ENCODE results near the gene CAPN2.

The CAPN2 gene

DNA sequence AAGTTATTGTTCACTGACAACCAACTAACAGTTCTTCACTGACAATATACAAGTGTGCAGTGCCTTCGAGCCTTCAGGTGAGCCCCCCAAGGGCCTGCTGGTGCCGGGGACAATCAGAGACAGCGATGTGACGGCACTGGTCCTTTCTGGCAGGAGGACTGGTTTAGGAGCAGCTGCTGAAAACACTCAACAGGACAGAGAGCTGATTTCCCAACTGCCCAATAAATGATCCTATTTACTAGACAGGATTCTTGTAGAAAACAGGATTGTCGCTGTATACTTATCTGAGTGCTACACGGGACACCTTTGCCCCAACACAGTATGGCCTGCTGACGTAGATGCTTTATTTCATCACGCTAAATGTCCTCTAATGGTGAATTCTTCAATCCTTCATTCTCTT lies 68.0 kb downstream of the CAPN2 start:
- no peak for DNase-seq (ENCODE audit: low read depth in 1 of 2, low spot score in 1 of 2)
- H3K27me3 ChIP-seq (ENCODE audit: insufficient read depth, poor library complexity, severe bottlenecking) = no peaks in the 10 kb centered on the region
- H3K27ac ChIP-seq (replicated peaks) = no peak overlapping the region
- TF ChIP-seq, protein P1, sequence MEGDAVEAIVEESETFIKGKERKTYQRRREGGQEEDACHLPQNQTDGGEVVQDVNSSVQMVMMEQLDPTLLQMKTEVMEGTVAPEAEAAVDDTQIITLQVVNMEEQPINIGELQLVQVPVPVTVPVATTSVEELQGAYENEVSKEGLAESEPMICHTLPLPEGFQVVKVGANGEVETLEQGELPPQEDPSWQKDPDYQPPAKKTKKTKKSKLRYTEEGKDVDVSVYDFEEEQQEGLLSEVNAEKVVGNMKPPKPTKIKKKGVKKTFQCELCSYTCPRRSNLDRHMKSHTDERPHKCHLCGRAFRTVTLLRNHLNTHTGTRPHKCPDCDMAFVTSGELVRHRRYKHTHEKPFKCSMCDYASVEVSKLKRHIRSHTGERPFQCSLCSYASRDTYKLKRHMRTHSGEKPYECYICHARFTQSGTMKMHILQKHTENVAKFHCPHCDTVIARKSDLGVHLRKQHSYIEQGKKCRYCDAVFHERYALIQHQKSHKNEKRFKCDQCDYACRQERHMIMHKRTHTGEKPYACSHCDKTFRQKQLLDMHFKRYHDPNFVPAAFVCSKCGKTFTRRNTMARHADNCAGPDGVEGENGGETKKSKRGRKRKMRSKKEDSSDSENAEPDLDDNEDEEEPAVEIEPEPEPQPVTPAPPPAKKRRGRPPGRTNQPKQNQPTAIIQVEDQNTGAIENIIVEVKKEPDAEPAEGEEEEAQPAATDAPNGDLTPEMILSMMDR (IDR thresholded peaks at IDR 0.05; ENCODE audit: insufficient read depth, low read length) = no peak
- TF ChIP-seq, protein P2, sequence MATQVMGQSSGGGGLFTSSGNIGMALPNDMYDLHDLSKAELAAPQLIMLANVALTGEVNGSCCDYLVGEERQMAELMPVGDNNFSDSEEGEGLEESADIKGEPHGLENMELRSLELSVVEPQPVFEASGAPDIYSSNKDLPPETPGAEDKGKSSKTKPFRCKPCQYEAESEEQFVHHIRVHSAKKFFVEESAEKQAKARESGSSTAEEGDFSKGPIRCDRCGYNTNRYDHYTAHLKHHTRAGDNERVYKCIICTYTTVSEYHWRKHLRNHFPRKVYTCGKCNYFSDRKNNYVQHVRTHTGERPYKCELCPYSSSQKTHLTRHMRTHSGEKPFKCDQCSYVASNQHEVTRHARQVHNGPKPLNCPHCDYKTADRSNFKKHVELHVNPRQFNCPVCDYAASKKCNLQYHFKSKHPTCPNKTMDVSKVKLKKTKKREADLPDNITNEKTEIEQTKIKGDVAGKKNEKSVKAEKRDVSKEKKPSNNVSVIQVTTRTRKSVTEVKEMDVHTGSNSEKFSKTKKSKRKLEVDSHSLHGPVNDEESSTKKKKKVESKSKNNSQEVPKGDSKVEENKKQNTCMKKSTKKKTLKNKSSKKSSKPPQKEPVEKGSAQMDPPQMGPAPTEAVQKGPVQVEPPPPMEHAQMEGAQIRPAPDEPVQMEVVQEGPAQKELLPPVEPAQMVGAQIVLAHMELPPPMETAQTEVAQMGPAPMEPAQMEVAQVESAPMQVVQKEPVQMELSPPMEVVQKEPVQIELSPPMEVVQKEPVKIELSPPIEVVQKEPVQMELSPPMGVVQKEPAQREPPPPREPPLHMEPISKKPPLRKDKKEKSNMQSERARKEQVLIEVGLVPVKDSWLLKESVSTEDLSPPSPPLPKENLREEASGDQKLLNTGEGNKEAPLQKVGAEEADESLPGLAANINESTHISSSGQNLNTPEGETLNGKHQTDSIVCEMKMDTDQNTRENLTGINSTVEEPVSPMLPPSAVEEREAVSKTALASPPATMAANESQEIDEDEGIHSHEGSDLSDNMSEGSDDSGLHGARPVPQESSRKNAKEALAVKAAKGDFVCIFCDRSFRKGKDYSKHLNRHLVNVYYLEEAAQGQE (IDR thresholded peaks at IDR 0.05; ENCODE audit: insufficient replicate concordance, low read depth) = no peak
- TF ChIP-seq POLR2AphosphoS5 (IDR thresholded peaks at IDR 0.05; ENCODE audit: low read depth) (no peak), SPI1 (IDR thresholded peaks at IDR 0.05; ENCODE audit: borderline replicate concordance, low read depth) (no peak), GABPA (IDR thresholded peaks at IDR 0.05; ENCODE audit: low read depth) (no peak)
- no peak overlapping the region for H3K4me3 ChIP-seq (replicated peaks; ENCODE audit: insufficient read depth, low read length)

DNA sequence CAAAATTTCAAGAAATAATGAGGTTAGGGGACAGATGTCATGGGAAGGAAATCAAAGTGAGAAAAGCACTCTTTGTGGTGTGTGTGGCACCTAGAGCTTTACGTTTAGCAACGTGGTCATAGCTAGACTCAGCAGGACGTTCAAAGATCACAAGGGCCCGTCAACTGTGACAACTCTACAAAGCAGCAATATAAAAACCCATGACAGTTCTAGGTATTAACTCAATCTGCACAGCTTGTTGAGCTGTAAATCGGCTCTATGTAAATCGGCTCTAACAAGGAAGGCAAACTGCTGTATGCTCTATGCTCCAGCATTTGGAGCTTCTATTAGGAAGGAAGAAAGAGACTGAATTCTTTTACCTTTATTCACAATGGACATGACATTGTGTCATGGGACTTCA lies 68.6 kb downstream of the CAPN2 start:
- no peak for DNase-seq (ENCODE audit: low read depth in 1 of 2, low spot score in 1 of 2)
- no peak overlapping the region for H3K4me3 ChIP-seq (replicated peaks; ENCODE audit: insufficient read depth, low read length)
- H3K27me3 ChIP-seq (ENCODE audit: insufficient read depth, poor library complexity, severe bottlenecking) = no peaks in the 10 kb centered on the region
- H3K27ac ChIP-seq (replicated peaks) = no peak overlapping the region
- TF ChIP-seq POLR2AphosphoS5 (IDR thresholded peaks at IDR 0.05; ENCODE audit: low read depth) = no peak
- TF ChIP-seq SPI1 (IDR thresholded peaks at IDR 0.05; ENCODE audit: borderline replicate concordance, low read depth) = no peak
- no peak for TF ChIP-seq GABPA (IDR thresholded peaks at IDR 0.05; ENCODE audit: low read depth)
- TF ChIP-seq, protein P2 (IDR thresholded peaks at IDR 0.05; ENCODE audit: insufficient replicate concordance, low read depth) = no peak
- TF ChIP-seq, protein P1 (IDR thresholded peaks at IDR 0.05; ENCODE audit: insufficient read depth, low read length) = no peak

DNA sequence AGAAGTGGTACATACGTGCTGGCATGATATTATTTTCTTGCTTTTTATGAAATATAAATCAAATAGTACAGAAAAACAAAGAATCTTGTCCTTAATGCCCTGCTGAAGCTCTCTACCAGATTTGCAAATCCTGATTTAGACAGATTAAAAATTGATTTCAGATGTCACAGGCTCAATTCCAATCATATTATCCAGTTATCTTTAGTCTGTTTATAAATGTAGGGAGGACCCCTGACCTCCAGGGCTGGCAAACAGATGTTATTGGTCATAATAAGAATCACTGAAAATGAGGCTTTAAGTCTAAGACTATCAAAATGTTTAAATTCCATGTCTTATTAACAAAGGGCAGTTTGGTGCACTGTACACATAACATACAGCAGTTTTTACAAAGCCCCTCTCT lies 71.3 kb downstream of the CAPN2 start:
- Histone ChIP-seq H3K4me3 (replicated peaks; ENCODE audit: insufficient read depth, low read length) (no peak overlapping the region), H3K27ac (replicated peaks) (no peak overlapping the region), H3K27me3 (ENCODE audit: insufficient read depth, poor library complexity, severe bottlenecking) (no peaks in the 10 kb centered on the region)
- TF ChIP-seq, protein P2 (IDR thresholded peaks at IDR 0.05; ENCODE audit: insufficient replicate concordance, low read depth) = no peak
- TF ChIP-seq SPI1 (IDR thresholded peaks at IDR 0.05; ENCODE audit: borderline replicate concordance, low read depth) = no peak
- no peak for TF ChIP-seq POLR2AphosphoS5 (IDR thresholded peaks at IDR 0.05; ENCODE audit: low read depth)
- TF ChIP-seq, protein P1 (IDR thresholded peaks at IDR 0.05; ENCODE audit: insufficient read depth, low read length) = no peak
- no peak for TF ChIP-seq GABPA (IDR thresholded peaks at IDR 0.05; ENCODE audit: low read depth)
- DNase-seq (ENCODE audit: low read depth in 1 of 2, low spot score in 1 of 2) = no peak
